GM19452 (cell line): ENCODE results near the gene PRRC1.

ENCODE experiments used
- ATAC-seq: cut with Tn5 transposase; IDR thresholded peaks from one replicate; pipeline ENCODE4 v1.9.1; 2021; ENCODE audit not compliant: unreplicated experiment

The PRRC1 gene

DNA sequence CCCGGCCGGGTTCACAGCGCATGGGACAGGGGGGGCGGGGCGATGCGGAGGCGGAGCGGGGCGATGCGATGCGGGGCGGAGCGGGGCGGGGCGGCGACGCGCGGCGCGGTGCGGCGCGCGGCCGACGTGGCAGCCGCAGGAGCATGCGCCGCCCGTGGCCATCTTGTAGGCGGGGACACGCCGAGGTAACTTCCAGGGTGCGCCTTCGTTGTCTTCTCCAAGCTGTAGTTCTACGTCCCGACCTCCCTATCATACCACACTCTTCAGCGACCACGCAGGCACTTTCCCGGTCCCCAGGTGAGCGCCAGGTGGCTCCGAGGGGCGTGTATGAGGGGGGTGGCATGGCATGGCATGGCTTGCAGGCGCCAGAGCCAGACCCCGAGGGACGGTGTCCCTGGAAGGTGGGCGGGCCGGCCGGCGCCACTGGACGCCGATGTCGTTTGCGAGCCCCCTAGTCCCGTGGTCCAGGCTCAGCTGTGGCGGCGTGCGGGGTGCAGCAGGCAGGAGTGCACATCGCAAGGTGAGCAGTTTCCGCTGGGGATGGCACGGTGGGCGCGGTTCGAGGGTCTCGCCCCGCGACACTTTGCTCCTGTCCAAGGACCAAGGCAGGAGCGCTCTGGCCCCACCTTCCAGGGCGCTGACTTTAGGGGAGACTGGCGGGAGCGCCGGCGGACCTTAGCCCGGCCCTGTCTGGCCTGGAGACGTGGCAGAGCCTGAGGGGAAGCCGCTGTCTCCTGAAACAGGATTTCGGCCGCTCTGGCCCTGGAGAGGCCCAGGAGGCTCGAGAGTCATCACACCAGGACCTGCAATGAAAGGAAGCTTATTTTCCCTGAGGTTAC lies at the start of gene PRRC1:
PRRC1 (plus strand) TSS at position 161 of the 839 bp plus-strand sequence. CDS start 5,840 bp downstream, outside the sequence.
- peak; percentile 91 for ATAC-seq

DNA sequence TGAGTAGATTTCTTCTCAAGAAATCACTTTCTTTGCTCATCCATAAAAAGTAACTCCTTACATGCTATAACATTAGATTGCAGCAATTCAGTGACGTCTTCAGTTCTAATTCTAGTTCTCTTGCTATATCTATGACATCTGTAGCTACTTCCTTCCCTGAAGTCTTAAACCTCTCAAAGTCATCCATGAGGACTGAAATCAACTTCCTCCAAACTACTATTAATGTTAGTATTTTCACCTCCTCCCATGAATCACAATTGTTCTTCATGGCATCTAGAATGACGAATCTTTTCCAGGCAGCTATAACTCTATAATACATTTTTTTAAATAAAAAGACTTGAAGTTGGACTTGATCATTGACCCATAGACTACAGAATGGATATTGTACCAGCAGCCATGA lies 46.2 kb upstream of the PRRC1 start:
- ATAC-seq = no peak

DNA sequence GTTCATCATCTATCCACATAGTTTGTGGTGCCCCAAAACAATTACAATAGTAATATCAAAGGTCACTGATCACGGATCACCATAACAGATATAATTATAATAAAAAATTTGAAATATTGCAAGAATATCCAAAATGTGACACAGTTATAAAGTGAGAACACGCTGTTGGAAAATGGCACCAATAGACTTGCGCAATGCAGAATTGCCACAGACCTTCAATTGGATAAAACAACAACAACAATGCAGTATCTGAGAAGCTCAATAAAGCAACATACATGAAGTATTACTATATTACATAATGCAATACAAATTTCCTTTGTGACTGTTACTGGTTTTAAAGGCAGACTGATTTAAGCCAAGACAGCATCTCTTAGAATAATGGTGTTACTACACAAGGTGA lies 44.7 kb upstream of the PRRC1 start:
- no peak for ATAC-seq

DNA sequence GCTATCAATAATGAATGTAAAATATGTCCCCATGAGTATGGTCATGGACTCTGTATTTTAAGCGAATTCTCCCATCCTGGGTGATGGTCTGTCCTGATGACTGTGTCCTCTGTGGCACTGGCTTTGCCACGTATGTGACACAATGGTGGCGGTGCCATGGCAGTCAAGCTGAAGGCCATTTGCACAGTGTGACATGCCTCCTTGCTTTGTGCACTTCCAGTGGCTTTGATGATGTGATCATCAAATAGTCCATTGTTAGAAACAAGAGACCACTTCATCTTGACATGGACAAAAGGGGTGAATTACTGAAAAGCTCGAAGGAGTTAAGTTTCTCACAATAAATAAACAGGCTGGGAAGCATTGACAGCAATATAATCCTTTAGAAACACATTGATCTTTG lies 31.0 kb upstream of the PRRC1 start:
- no peak for ATAC-seq

DNA sequence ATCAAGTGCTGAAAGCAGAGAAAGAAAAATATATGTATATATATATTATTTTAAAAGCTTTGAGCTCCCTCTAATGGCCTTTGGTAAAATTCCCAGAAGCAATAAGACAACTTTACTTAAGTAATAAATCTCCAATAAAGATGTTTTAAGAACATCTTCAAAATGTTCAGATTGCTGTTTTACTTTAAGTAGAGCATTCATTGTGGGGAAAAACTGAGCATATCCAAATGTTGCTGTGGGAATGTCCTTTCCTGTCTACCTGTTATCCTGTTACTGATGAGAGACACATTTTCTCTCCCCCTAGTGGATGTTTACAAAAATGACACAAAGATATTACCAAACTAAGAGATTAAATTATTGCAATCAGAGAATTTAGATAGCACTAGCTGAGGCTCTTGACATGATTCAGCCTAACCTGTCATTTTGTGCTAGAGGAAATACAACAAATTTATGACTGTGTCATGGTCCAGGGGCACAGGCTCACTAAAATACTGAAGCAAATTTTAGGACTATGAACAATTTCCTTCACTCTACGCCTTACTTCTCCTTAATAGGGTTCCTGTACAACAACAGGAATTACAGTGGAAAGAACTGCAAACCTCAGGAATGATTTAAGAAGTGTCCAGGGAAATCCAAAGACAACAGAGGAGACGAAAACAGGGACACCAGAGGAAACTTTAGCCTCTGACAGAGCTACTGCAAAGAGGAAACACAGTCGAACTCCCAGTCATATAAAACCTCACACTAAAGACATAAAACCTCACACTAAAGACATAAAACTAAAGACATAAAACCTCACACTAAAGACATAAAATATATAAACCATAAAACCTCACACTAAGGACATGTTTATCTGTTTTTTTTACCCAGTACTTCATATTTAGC lies 24.3 kb upstream of the PRRC1 start:
- ATAC-seq = peak; percentile 85

DNA sequence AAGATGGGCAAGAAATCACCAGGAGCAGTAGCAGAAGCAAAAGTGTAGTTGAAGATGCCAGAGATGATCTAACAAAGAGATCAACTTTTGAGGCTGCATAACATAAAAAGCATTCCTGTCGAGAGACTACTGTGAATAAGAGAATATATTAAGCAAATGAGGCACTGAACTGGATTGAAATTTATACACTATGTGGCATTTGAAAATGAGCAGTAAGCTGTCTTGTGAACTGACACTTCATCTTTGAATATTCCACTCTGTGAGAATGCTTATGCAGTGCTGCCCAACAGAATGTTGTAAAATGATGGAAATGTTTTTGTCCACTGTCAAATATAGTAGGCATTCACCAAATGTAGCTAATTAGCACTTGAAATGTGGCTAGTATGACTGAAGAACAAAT lies 18.9 kb upstream of the PRRC1 start:
- no peak for ATAC-seq

DNA sequence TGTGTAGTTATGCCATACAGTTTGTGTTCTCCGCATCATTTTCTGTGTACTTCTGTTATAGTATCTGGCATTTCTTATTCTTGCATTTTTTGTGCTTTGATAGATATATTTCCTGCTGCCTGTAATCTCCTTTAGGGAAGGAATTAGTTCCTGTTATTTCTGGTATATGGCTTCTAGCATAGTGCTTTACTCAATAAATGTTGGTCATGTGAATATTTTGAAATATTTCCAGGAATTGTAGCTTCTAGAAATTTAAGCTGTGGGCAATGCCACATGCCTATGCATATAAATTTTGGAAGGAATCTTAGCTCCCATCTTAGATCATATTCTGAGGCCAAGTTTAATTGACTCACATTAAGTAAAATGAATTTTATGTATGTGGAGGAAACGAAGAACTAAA lies 11.5 kb upstream of the PRRC1 start:
- ATAC-seq = no peak

DNA sequence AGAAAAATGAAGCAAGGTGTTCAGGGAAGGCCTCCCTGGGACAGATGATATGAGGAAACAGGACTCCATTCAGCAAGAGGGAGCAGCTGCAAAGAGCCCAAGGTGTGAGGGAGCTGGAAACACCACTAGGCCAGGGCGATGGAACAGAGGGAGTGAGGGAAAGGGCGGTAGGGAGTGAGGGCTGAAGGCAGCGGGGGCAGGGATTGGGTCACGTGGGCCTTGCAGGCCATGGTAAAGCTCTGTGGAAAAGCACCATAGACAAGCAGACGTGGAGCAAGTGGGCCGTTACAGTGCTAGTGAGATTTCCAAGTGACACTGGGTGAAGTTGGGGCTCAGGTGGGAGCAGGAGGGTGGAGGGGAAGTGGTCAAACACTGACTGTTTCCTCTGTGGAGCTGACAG lies 10.8 kb upstream of the PRRC1 start:
- no peak for ATAC-seq

DNA sequence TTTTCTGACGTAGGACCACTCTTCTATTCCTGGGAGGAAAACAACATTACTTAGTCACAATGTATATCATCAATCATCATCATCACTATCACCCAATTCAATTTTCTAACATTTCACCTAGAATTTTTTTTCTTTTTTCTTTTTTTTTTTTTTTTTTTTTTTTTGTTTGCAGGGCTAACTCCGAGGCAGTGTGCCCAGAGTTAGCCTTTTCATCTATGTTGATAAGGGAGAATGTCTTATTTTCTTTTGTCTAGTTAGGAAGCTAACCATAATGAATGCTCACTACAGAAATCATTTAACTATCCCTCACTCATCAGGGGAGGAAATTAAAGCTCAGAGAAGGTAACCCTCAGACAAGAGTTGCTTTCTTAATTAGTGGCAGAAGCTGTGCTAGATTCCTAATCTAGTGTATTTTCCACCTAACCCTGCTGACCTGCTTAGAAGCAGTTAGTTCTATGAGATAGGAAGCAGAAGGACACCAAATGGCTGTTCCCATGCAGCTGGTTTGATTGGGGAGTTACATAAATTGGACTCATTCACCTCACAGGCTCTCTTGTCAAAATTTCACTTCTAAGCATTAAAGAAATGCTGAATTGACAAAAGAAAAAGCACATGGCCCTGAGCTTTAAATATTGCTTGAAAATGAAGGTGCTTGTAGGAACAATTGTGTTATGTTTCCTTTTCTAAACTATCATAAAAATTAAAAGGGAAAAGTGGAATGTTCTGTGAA lies 8.6 kb upstream of the PRRC1 start:
- no peak for ATAC-seq

DNA sequence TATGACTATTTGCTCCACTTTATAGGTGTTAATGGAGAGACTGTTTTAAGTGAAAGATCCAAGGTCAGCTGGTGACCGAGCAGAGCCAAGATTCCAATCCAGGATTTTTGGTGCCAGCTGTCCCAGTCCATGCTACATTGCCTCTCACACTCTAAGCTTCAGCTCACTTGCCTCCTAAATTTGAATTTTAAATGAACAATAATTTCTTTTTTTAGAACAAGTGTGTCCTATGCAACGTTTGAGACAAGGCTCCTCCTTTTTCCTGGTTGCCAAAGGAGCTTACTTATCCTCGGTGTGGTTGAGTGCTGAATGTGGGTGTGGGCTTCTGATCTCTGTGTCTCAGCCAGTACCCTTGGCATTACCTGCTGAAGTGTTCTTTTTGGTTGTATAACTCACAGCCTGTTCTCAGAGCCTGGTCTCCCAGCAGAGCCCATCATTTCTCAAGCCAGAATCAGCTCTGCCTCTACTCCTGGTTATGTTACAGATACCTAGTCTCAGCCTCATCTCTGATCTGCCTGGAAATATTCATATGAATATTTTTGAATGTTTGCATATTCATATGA lies 4.0 kb upstream of the PRRC1 start:
- ATAC-seq = no peak

DNA sequence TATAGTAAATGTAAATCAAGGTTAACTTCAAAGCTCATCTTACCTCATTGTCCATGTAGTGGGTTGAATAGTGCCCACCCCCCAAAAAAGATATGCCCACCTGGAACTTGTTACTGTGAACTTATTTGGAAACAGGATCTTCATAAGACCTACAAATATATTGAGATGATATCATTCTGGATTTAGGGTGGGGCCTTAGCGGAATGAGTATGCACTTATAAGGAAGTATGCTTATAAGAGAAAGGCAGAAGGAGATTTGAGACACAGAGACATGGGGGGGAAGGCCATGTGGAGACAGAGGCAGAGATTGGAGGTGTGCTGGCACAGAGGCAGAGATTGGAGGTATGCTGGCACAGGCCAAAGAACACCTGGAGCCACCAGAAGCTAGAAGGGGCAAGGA lies 2.6 kb upstream of the PRRC1 start:
- ATAC-seq = no peak

DNA sequence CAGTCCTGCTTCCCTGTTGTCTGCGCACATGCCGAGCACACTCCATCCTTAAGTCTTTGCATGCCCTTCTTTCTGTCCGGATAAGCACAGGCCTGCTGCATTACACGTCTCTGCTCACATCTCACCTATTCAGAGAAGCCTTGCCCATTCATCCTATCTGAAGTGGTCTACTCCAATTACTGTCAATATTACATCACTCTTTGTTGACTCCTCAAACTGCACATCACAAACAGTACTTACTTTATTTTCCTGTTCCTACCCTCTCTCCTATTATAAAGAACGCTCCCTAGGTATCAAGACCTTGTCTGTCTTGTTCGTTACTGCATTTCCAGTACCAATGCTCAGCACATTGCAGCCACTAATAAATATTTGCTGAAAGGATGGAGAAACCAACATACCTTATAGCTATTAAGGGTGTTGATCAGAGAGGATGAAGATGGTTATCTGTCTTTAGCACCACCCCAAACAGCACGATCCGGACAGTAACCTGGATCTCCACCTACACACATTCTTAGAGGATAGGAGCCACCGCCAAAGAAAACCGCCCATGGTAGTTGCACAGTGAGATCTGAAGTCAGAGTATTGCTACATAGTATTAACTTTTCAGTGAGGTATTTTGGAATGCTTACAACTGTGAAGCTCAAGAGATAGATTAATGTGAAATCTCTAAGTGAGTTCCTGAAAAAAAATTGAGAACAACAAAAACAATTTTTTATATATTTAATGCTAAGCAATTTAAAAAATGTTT lies 1.6 kb upstream of the PRRC1 start:
- ATAC-seq = no peak

DNA sequence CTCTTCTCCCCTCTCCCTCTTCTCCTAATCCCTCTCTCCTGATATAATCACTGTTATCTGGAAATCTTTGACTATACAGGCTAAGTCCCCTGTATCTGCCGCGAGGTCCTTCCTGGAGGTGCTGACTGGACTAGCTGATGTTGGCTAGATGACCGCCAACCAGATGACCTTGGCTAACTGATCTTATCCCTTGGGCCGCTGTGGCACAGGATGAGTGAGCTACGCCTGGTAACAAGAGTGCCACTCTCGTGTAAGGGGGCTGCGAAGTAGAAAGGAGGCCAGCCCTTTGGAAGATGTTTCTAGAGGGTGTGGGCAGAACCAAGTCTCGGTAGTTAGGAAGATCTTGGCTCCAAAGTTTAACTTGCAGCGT lies 345 bp upstream of the PRRC1 start:
- ATAC-seq = peak; percentile 32

DNA sequence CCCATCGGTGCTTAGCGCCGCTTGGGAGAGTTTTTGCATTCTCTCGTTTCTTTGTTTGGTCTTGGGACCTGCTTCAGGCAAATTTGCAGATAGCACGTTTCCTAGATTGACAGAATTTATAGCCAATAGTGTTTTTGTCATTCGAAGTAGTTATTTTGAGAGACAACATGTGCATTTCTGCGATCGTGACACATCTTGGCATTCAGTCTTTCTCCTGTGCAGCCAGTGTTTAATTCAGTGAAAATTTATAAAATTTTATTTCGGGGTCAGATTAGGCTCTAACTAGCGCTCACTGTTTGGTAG lies 830 bp downstream of the PRRC1 start:
- peak; percentile 30 for ATAC-seq

DNA sequence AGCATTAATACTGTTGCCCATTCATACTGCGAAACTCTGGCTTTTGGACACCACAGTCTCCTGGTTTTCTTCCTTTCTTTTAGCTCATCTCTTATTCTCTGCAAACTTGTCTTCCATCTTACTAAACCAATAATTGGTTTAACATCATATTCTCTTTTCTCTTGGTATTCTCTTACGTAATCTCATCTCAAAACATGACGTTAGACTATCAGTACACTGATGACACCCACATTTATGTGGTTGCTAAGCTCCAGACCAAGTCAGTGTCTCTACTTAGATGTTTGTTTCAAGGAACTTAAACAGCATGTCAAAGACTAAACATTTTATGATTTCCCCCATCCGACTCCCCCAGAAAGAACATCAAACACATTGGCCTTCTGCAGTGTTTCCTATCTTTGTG lies 2.1 kb downstream of the PRRC1 start:
- no peak for ATAC-seq

DNA sequence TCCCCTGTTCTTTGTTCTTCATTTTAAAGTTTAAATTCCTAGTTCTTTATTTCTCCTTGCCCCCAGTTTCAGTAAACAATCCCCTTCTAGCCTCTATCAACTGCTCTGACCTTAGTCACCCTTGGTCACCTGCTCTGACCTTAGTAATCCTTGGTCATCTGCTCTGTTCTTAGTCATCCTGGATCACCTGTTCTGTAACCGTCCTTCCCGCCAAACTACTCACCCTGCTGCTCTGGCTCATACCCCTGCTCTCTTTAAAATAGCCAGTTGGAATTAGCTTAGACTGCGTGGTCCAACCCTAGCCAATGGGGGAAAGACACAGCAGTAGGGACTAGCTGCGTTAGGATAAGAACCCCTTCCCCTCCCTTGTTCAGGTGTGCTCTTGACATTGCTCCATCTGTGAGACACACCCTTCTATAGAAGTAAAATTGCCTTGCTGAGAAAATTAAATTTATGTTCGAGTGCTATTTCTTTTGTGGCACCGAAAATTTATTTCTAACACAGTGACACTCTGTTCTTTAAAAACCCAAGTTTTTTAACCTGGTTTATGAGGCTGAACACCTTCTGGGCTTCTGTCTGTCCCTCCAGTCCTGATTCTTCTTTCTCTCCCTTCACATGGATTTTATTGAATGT lies 3.8 kb downstream of the PRRC1 start:
- ATAC-seq = no peak

DNA sequence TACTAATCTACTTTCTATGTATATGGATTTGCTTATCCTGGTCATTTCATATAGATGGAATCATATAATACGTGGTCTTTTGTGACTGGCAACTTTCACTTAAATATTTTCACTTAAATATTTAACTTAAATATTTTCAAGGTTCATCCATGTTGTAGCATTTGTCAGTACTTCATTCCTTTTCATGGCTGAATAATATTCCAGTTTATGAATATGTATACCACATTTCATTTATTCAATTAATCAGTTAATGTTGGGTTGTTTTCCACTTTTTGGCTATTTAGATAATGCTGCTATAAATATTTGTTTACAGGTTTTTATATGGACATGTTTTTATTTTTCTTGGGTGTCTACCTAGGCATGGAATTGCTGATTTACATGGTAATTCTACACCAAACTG lies 7.7 kb downstream of the PRRC1 start:
- no peak for ATAC-seq

DNA sequence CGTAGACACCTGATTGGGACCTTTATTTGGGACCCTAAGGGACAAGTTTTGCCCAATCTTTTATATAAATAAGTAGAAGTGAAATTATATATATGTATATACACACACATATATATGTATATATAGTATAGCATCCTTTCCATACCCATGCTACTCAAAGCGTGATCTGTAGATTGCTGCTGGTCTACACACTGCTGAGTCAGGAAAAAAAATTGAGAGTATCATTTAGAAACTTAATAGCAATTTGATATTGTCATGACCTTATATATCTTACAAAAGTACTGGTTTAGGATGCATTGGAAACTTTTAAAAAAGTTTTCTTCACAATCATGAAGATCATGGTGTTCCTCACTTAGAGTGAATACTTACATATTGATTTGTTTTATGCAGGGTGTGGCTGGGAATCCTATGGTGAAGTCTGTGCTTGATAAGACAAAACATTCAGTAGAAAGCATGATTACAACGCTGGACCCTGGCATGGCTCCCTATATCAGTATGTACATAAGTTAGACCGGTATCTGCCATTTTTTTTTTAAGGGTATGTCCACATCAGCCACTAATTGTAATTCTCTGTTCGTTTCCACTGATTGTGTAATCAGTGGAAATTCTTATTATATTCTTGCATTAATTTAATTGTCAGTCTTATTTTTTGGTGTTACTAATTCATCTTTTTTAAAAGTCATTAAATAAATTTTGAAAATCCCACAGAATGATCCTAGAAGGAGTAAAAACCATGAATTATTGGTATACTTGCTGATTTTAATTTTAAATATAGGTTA lies 12.7 kb downstream of the PRRC1 start:
- no peak for ATAC-seq

DNA sequence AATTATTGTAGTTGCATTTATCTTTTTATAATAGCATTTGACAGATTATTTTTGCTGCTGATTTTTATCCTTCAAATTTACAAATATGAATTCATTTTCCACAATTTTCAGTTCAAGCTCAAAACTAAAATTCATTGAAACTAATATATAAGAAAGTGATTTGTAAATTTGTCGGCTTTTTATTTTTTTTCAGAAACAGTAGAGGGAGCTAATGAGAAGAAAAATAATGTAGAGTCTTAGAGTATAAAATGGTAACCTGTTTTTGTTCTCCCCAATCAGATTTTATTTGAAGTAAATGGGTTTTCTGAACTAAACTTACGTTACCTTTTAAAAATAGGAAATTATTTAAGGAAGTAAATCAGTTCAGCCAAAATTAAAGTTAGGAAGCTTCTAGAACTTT lies 19.2 kb downstream of the PRRC1 start:
- ATAC-seq = no peak
